Lung (tissue), 12 donors: ENCODE data around the gene HOXD9. TPM values are rescaled to one million over a fixed set of nuclear protein-coding genes. Genes with fewer than 3 reads are reported as not detected.

Experiments used
- ATAC-seq: fragments of 200-7000 bp; cut with Tn5 transposase; one replicate; pipeline ENCODE4 v1.9.1; 2020; ENCODE audit warnings: moderate number of reproducible peaks; ENCODE audit not compliant: insufficient read depth, low FRiP score
- DNase-seq, 3 donors: peaks; one replicate each; pipeline ENCODE4 v3.0.0-alpha.2; 2013 to 2017
- H3K27ac ChIP-seq, 2 donors: one replicate each; pipeline ENCODE4 v1.5.1; 2013; ENCODE audit warnings: mild to moderate bottlenecking in 2 of 2, moderate library complexity in 2 of 2, control low read depth in 1 of 2, inconsistent platforms in 1 of 2, low read depth in 1 of 2, low read length in 1 of 2
- H3K27me3 ChIP-seq, 3 donors: one replicate each; pipeline ENCODE4 v1.5.1; 2013; ENCODE audit warnings: low read length in 2 of 3; ENCODE audit not compliant: control insufficient read depth in 3 of 3, insufficient read depth in 3 of 3
- H3K36me3 ChIP-seq, 4 donors: one replicate each; pipeline ENCODE4 v1.5.1; 2013; ENCODE audit warnings: low read length in 4 of 4, mild to moderate bottlenecking in 1 of 4, moderate library complexity in 1 of 4; ENCODE audit not compliant: control insufficient read depth in 4 of 4, insufficient read depth in 4 of 4
- H3K4me1 ChIP-seq, 5 donors: one replicate each; pipeline ENCODE4 v1.5.1; 2013; ENCODE audit warnings: low read length in 5 of 5, mild to moderate bottlenecking in 2 of 5, moderate library complexity in 1 of 5; ENCODE audit not compliant: control insufficient read depth in 5 of 5, insufficient read depth in 5 of 5
- H3K4me3 ChIP-seq: one replicate; pipeline ENCODE4 v1.5.1; 2013; ENCODE audit warnings: mild to moderate bottlenecking, control low read depth, moderate library complexity
- H3K9ac ChIP-seq, 2 donors: one replicate each; pipeline ENCODE4 v1.5.1; 2013; ENCODE audit warnings: low read length in 2 of 2, control low read depth in 1 of 2; ENCODE audit not compliant: insufficient read depth in 1 of 2
- H3K9me3 ChIP-seq, 4 donors: one replicate each; pipeline ENCODE4 v1.5.1; 2013; ENCODE audit warnings: low read length in 3 of 4, mild to moderate bottlenecking in 1 of 4, moderate library complexity in 1 of 4; ENCODE audit not compliant: control insufficient read depth in 4 of 4, insufficient read depth in 3 of 4
- WGBS, 2 donors: extraction: QIAGEN DNeasy Blood & Tissue Kit; methylation state at CpG; one replicate each; pipeline ENCODE4 v1.1.7; 2013; 5-methylcytosine and 5-hydroxymethylcytosine counted together
- polyA plus RNA-seq, 2 donors: library from polyadenylated mRNA; stranded (reverse); fragments of 200-250 nt; gene quantifications; one replicate each; pipeline ENCODE4 v1.2.1, GENCODE V29; 2013
- total RNA-seq, 2 donors: library from RNA; depleted of rRNA in 1 of 2; stranded (reverse); fragments of >200 nt in 1 of 2; gene quantifications; one replicate each; pipeline ENCODE4 v1.2.1, GENCODE V29; 2014 to 2021
- TF ChIP-seq, protein P1 (sequence below): IDR thresholded peaks from 2 replicates; pipeline ENCODE4 v1.5.1; 2012; ENCODE audit warnings: mild to moderate bottlenecking; ENCODE audit errors: control extremely low read depth, extremely low read depth
- donor health status: control.
- donor health status: control.
- donor health status: Bipolar disorder and iron deficiency.
- donor health status: healthy.
- donor health status: DM: yes; HTN: yes; CAD: no.

HOXD9 gene
- total and polyA plus RNA-seq, 4 donors, result 0.29 to 0.80 (median 0.51) TPM

DNA sequence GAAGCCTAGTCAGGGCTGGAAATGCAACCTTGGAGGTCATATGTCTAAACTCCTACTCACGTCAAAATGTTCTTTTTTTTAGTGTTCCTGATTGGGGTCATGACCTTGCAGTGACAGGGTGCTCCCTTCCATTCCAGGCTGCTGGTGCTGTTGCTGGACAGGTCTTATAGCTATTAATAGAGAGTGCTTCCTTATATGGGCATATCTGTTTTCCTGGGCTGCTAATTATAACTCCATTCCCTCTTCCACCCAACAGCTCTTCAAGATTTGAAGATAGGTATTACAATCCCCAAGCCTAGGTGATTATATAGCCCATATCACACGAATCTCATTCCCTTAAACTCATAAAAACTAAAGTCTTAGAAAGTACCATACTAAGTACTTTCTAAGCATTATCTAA is 47.2 kb downstream of the HOXD9 start:
- H3K27me3 ChIP-seq, result peaks cover 19 to 99% (median 87%) of the 10 kb centered on the region in 3 donors
- no peak overlapping the region for H3K27ac ChIP-seq
- H3K4me3 ChIP-seq, result no peak overlapping the region
- peaks cover 0 to 14% (median 0%) of the 10 kb centered on the region in 4 donors for H3K9me3 ChIP-seq
- TF ChIP-seq, protein P1, sequence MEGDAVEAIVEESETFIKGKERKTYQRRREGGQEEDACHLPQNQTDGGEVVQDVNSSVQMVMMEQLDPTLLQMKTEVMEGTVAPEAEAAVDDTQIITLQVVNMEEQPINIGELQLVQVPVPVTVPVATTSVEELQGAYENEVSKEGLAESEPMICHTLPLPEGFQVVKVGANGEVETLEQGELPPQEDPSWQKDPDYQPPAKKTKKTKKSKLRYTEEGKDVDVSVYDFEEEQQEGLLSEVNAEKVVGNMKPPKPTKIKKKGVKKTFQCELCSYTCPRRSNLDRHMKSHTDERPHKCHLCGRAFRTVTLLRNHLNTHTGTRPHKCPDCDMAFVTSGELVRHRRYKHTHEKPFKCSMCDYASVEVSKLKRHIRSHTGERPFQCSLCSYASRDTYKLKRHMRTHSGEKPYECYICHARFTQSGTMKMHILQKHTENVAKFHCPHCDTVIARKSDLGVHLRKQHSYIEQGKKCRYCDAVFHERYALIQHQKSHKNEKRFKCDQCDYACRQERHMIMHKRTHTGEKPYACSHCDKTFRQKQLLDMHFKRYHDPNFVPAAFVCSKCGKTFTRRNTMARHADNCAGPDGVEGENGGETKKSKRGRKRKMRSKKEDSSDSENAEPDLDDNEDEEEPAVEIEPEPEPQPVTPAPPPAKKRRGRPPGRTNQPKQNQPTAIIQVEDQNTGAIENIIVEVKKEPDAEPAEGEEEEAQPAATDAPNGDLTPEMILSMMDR, result no peak
- ATAC-seq (no peak), DNase-seq (no peak)
- WGBS, 2 donors, result 54 to 72% methylated on average over 2 of the region's 2 CpGs
- H3K36me3 ChIP-seq, result no peaks in the 10 kb centered on the region
- H3K4me1 ChIP-seq, result peaks cover 0 to 14% (median 0%) of the 10 kb centered on the region in 5 donors
- H3K9ac ChIP-seq, result no peak overlapping the region

DNA sequence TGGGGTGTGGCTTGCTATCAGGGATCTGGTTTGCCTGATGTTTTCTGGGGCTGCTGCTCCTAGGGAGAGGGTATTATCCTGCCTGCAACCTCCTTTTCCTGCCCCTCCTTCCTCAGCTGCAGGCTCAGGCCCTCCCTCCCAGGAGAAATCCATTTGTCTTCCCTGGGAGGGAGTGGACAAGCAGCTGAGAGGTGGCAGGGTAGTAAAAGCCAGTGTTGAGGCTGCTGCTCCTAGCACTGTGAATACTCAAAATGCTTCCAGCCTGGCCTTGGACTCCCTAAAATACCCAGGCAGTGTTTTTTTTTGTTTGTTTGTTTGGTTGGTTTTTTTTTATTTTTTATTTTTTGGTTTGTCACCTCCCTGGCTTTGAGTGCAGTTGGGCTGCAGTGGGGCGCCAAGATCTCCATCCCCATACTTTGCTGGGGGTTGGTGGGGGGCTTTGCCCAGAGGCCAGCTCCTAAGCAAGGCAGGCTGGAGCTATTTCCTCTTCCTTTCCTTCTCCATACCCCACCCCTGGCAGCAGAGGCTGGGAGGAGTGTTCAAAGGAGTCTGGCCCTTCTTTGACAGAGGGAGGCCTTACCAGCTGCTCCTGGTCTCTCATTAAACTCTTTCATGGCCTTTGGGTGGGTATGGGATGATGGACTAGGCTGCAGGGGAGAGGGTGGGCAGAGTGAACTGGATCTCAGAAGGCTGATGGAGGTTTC is 48.2 kb downstream of the HOXD9 start:
- Histone ChIP-seq H3K27ac (no peak overlapping the region), H3K27me3 (peaks cover 21 to 98% (median 87%) of the 10 kb centered on the region in 3 donors), H3K36me3 (no peaks in the 10 kb centered on the region), H3K4me1 (peaks cover 0 to 12% (median 0%) of the 10 kb centered on the region in 5 donors), H3K4me3 (no peak overlapping the region), H3K9ac (no peak overlapping the region), H3K9me3 (peaks cover 0 to 15% (median 0%) of the 10 kb centered on the region in 4 donors)
- 67 to 77% methylated on average over 1 of the region's 1 CpG for WGBS, 2 donors
- TF ChIP-seq, protein P1, result no peak
- no peak for DNase-seq
- ATAC-seq, result no peak

DNA sequence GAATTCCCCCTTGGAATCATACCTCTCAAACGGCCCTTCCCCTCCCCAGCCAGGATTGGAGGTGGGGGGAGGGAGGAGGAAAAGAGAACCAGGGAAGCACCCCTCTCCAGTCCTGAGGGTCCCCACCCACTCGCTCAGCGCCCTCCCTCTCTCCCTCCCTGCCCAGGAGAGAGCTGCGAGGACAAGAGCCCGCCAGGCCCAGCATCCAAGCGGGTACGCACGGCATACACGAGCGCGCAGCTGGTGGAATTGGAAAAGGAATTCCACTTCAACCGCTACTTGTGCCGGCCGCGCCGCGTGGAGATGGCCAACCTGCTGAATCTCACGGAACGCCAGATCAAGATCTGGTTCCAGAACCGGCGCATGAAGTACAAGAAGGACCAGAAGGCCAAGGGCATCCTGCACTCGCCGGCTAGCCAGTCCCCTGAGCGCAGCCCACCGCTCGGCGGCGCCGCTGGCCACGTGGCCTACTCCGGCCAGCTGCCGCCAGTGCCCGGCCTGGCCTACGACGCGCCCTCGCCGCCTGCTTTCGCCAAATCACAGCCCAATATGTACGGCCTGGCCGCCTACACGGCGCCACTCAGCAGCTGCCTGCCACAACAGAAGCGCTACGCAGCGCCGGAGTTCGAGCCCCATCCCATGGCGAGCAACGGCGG is 49.0 kb downstream of the HOXD9 start:
- Histone ChIP-seq H3K27ac (no peak overlapping the region), H3K9me3 (peaks cover 0 to 15% (median 0%) of the 10 kb centered on the region in 4 donors), H3K9ac (no peak overlapping the region), H3K4me1 (peaks cover 0 to 12% (median 0%) of the 10 kb centered on the region in 5 donors), H3K36me3 (no peaks in the 10 kb centered on the region), H3K4me3 (no peak overlapping the region), H3K27me3 (peaks cover 27 to 98% (median 87%) of the 10 kb centered on the region in 3 donors)
- 7 to 9% methylated on average over 48 to 51 of the region's 51 CpGs for WGBS, 2 donors
- ATAC-seq, result no peak
- peak in 2 of 3 donors; percentile 50 to 66 for DNase-seq
- TF ChIP-seq, protein P1, result no peak
